Activated CD8-positive, alpha-beta memory T cell treated with anti-CD3 and anti-CD28 coated beads for 36 hours (primary cell): ENCODE data around the gene ATXN1. TPM values are rescaled to one million over a fixed set of nuclear protein-coding genes. Genes with fewer than 3 reads are reported as not detected.

ENCODE experiments used
- CTCF ChIA-PET: fragments of 350-600 bp; sonication (Branson Sonifier 250); formaldehyde crosslinking; loops from one replicate; lab custom pipeline; 2021; ENCODE audit warnings: antibody characterized with exemption; lab: Charles Lee
- POLR2A ChIA-PET: fragments of 350-600 bp; sonication (Branson Sonifier 250); formaldehyde crosslinking; loops from one replicate; lab custom pipeline; 2021; ENCODE audit warnings: antibody characterized with exemption; lab: Charles Lee
- total RNA-seq, 2 experiments: library from RNA; stranded (reverse); gene quantifications; one replicate each; pipeline ENCODE4 v1.2.3, GENCODE V29; 2021

The ATXN1 gene
- total RNA-seq, 2 experiments from 2014 or later = 75.0 to 85.3 TPM

DNA sequence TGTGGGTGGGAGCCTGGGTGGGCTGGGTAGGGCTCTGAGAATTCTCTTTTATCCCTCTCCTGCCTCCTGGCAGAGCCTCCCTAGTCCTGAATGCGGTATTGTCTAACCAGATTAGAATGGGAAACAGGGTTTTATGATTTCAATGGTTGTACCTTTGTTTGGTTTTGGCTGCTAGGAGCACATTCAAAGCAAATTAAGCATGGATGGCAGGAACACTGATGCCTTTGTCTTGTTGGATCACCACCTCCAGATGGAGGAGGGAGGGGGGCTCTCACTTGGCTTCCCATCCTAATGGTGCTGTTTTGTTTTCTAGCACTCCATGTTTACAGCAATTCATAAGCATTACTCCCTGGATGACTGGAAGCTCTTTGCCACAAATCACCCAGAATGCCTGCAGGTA lies 511.3 kb downstream of the ATXN1 start:
- ChIA-PET POLR2A (no interaction called here), CTCF (no interaction called here)
